ENCODE data around the gene SEL1L3.

DNA sequence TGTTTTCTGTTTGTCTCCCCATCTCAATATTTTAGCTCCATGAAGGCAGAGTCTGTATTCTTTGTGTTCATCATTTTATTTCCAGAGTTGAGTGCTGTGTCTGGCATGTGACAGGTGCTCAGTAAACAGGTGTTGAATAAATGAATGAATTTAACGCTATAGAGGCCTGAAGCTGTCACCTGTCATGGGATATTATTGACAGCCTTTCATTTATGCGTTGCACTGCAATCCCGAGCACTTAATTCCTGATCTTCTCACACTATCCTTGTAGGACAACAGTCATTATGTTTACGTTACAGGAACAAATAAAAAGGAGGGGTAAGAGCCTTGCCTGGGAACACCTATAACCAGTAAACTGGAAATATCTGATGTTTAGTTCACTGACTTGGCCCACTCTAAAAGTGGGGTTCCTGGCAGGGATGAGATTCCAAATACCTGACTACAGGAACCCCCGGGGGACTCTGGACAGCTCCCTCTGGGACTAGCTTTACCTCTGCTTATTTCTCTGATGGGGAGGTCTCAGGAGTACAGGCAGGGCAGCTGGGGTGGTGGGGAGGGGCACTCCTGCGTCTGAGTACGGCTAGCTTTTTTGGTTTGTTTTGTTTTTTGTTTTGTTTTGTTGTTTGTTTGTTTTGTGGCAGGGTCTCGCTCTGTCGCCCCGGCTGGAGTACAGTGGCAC, 36.6 kb downstream of the SEL1L3 start:
- no peak for TF ChIP-seq POLR2A (IDR thresholded peaks at IDR 0.05; ENCODE audit: low read depth, low read length)
- TF ChIP-seq POU2F2 (IDR thresholded peaks at IDR 0.05; ENCODE audit: low read depth, low read length): no peak
- TF ChIP-seq POLR2AphosphoS5 (IDR thresholded peaks at IDR 0.05; ENCODE audit: low read depth, low read length): no peak
- no peak for TF ChIP-seq TAF1 (IDR thresholded peaks at IDR 0.05; ENCODE audit: low read depth, low read length)

Measured in GM12891 (cell line).